Measurements from ENCODE around the gene SMAP2. TPM values are rescaled to one million over a fixed set of nuclear protein-coding genes. Genes with fewer than 3 reads are reported as not detected.

The SMAP2 gene
- total RNA-seq, 1 experiment from 2014 or later: 8.2 TPM

- Histone ChIP-seq H2BK5ac (ENCODE audit: insufficient read length, low read length) (no peak overlapping the region), H4K8ac (replicated peaks; ENCODE audit: insufficient read length, low read depth, low read length) (no peak overlapping the region), H2BK120ac (ENCODE audit: low read depth, low read length, poor library complexity, severe bottlenecking) (no peak overlapping the region), H4K5ac (ENCODE audit: insufficient read length, low read depth, low read length) (no peak overlapping the region), H2AK5ac (ENCODE audit: insufficient read length, low read length) (no peak overlapping the region), H2BK20ac (ENCODE audit: low read depth, low read length, poor library complexity, severe bottlenecking) (no peak overlapping the region), H3K27ac (ENCODE audit: insufficient read length, low read depth, low read length) (no peak overlapping the region), H3K23me2 (ENCODE audit: insufficient read length, low read depth, low read length, poor library complexity, severe bottlenecking) (peaks cover 6% of the 10 kb centered on the region), H3K18ac (ENCODE audit: insufficient read length, low read depth, low read length) (no peak overlapping the region), H2BK12ac (ENCODE audit: insufficient read length, low read depth, low read length) (no peak overlapping the region), H4K91ac (ENCODE audit: insufficient read length, low read depth, low read length) (no peak overlapping the region), H3K56ac (ENCODE audit: insufficient read length, low read depth, low read length) (no peak overlapping the region), H3K79me2 (ENCODE audit: insufficient read depth, low read length) (no peaks in the 10 kb centered on the region), H3K4me1 (ENCODE audit: insufficient read depth, low read length) (no peaks in the 10 kb centered on the region), H3K4ac (ENCODE audit: low read depth, low read length) (no peak overlapping the region), H3K9me3 (ENCODE audit: control insufficient read depth, low read depth, low read length) (no peaks in the 10 kb centered on the region), H3K9ac (ENCODE audit: extremely low read depth, insufficient read length, low read length) (no peak overlapping the region), H3K79me1 (ENCODE audit: insufficient read depth, low read depth, low read length, poor library complexity, severe bottlenecking) (no peaks in the 10 kb centered on the region), H3T11ph (ENCODE audit: low read length) (no peak overlapping the region), H3K4me2 (ENCODE audit: insufficient read depth, insufficient read length, low read length) (no peak overlapping the region), H3K14ac (ENCODE audit: insufficient read depth, low read length) (no peak overlapping the region), H3K23ac (ENCODE audit: insufficient read length, low read depth, low read length) (no peak overlapping the region), H2BK15ac (ENCODE audit: low read depth, low read length) (no peak overlapping the region), H4K20me1 (ENCODE audit: control insufficient read depth, insufficient read depth, insufficient read length) (no peaks in the 10 kb centered on the region), H2AFZ (ENCODE audit: low read length) (no peak overlapping the region), H3K27me3 (ENCODE audit: insufficient read depth, low read length) (no peaks in the 10 kb centered on the region; the same call in 1 of the 2 replicates)
- H3K27me3 Mint-ChIP-seq (ENCODE audit: low read depth): peaks cover 29% of the 10 kb centered on the region
- no peaks in the 10 kb centered on the region; a peak in 1 of 5 replicates for H3K9me3 Mint-ChIP-seq
- H3K36me3 Mint-ChIP-seq (ENCODE audit: insufficient read depth in 1 of 3, low read depth in 3 of 3): no peaks in the 10 kb centered on the region
- WGBS (ENCODE audit: extremely low coverage, insufficient read length, low lambda C conversion rate): no CpG with 5 or more reads among the region's 6 CpGs
- TF ChIP-seq CTCF (conservative IDR thresholded peaks at IDR 0.05): no peak
- H3K4me1 Mint-ChIP-seq: peaks cover 3 to 6% of the 10 kb centered on the region in 2 experiments; a peak in 3 of 4 replicates
- DNase-seq: no peak
- H3K4me3 Mint-ChIP-seq: no peak overlapping the region
- no peak overlapping the region for H3K27ac Mint-ChIP-seq
Observed at GRCh38 chr1:40339420-40340323, 33.9 kb upstream of the SMAP2 start.

Measured in H9 (cell line).